Measurements from ENCODE around the gene AMIGO3. TPM values are rescaled to one million over a fixed set of nuclear protein-coding genes. Genes with fewer than 3 reads are reported as not detected.

The AMIGO3 gene
- total RNA-seq, 2 donors from 2014 or later, result 1.0 to 2.0 TPM

DNA sequence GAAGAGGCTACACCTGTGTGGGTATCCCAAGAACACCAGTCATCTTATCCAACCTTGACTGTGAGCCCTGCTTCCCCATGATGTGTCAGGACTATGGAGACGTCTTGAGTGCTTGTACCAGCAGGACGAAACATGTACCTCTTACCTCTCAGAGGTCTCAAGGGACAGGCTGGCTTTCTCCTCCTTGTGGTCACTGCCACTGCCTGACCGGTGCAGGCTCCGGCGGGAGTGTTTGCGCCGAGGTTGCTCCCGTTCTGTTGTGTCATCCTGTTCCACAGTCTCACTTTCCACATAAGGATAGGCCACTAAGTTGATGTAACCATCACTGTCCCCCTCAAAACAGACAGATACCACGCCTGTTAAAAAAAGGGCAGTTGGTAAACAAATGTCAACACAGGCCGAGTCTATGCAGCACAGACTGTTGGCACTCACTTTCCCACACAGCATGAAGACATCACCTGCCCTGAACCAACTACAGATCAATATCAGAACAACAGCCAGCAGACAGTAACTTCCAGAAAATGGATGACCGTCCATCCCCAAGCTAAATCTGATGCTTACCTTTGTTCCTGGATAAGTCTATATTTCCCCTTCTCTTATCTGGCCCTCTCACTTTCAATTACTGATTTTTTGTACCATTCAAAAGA, 18.7 kb upstream of the AMIGO3 start:
- Mint-ChIP-seq H3K27ac (peak overlapping the region in 1 of 2 donors; percentile 59), H3K36me3 (no peaks in the 10 kb centered on the region), H3K4me3 (no peak overlapping the region), H3K9me3 (no peaks in the 10 kb centered on the region), H3K27me3 (no peaks in the 10 kb centered on the region), H3K4me1 (ENCODE audit: low read depth in 2 of 2) (peaks cover 0 to 12% of the 10 kb centered on the region in 2 donors)
- DNase-seq (ENCODE audit: low spot score) (no peak), ATAC-seq (no peak)

DNA sequence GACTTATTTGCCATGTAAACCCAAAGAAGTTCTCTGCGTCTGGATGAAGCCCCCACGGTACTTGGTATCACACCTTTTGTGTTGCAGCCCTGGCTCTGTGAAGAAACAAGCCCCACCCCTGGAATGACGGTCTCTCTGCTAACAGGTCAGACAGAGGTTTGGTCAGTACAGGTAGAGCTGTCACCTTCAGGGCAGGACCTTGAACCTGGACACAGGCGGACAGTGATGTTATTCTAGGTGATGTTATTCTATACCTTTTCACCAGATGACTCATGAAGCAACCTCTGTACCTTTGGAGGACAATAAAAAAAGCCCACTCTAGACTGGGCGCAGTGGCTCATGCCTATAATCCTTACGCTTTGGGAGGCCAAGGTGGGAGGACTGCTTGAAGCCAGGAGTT, 15.3 kb upstream of the AMIGO3 start:
- no peaks in the 10 kb centered on the region for H3K27me3 Mint-ChIP-seq
- H3K4me3 Mint-ChIP-seq, result no peak overlapping the region
- H3K9me3 Mint-ChIP-seq, result no peaks in the 10 kb centered on the region
- peaks cover 0 to 7% of the 10 kb centered on the region in 2 donors for H3K4me1 Mint-ChIP-seq (ENCODE audit: low read depth in 2 of 2)
- ATAC-seq (no peak), DNase-seq (ENCODE audit: low spot score) (no peak)
- peaks cover 6% of the 10 kb centered on the region for H3K36me3 Mint-ChIP-seq
- no peak overlapping the region for H3K27ac Mint-ChIP-seq

DNA sequence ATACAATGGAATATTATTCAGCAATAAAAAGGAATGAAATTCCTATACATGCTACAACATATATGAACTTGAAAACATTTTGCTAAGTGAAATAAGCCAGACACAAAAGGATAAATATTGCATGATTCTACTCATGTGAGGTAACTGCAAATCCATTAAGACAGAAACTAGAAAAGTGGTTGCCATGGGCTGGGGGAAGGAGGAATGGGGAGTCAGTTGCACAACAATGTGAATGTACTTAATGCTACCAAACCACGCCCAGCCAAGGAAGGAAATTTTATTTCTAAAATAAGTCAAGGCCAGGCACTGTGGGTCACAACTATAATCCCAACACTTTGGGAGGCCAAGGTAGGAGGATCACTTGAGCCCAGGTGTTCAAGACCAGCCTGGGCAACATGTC, 14.1 kb upstream of the AMIGO3 start:
- Mint-ChIP-seq H3K4me1 (ENCODE audit: low read depth in 2 of 2) (peaks cover 0 to 5% of the 10 kb centered on the region in 2 donors), H3K9me3 (no peaks in the 10 kb centered on the region), H3K36me3 (peaks cover 6% of the 10 kb centered on the region), H3K4me3 (no peak overlapping the region), H3K27me3 (no peaks in the 10 kb centered on the region), H3K27ac (peak overlapping the region in 1 of 2 donors; percentile 7)
- no peak for ATAC-seq
- no peak for DNase-seq (ENCODE audit: low spot score)

DNA sequence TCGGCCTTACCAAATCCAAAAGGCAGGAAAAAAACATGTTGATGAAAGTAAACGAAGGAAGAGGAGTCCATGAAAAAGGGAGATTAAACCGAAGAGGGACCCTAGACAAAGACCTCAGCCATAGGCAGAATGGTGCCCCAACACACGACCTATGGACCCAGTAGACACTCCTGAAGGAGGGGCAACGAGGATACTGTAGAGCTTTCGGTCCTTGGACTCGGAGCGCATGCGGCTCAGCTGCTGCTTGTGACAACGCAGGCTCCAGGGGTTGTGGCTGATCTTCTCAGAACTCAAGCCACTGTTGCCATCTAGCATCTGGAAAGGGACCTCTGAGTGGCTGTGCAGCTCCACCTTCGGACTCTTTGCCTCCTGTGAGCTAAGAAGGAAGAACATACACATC, 13.1 kb upstream of the AMIGO3 start:
- H3K4me3 Mint-ChIP-seq, result no peak overlapping the region
- DNase-seq (ENCODE audit: low spot score), result no peak
- H3K36me3 Mint-ChIP-seq, result peaks cover 6% of the 10 kb centered on the region
- H3K27me3 Mint-ChIP-seq, result no peaks in the 10 kb centered on the region
- peaks cover 0 to 4% of the 10 kb centered on the region in 2 donors for H3K4me1 Mint-ChIP-seq (ENCODE audit: low read depth in 2 of 2)
- ATAC-seq, result no peak
- no peaks in the 10 kb centered on the region for H3K9me3 Mint-ChIP-seq
- no peak overlapping the region for H3K27ac Mint-ChIP-seq

DNA sequence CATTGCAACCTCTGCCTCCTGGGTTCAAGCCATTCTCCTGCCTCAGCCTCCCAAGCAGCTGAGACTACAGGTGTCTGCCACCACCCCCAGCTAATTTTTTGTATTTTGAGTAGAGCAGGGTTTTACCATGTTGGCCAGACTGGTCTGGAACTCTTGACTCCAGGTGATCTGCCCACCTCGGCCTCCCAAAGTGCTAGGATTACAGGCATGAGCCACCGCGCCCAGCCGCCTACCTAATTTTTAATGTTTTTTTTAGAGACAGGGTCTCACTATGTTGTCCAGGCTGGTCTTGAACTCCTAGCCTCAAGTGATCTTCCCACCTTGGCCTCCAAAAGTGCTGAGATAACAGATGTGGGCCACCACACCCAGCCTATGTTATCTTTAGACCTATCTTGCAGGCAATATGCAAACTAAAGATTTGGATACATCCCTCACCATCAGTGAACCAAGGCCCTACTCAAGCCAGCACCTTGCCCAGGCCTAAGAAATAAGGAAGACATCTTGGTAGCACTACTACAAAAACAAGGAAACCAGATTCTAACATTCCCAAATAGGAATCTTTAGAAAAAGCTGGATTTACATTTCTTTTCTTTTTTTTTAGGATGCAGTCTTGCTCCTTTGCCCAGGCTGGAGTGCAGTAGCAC, 10.6 kb upstream of the AMIGO3 start:
- Mint-ChIP-seq H3K4me3 (no peak overlapping the region), H3K27ac (no peak overlapping the region), H3K4me1 (ENCODE audit: low read depth in 2 of 2) (no peaks in the 10 kb centered on the region), H3K27me3 (no peaks in the 10 kb centered on the region), H3K36me3 (peaks cover 6% of the 10 kb centered on the region), H3K9me3 (no peaks in the 10 kb centered on the region)
- ATAC-seq (no peak), DNase-seq (ENCODE audit: low spot score) (no peak)

DNA sequence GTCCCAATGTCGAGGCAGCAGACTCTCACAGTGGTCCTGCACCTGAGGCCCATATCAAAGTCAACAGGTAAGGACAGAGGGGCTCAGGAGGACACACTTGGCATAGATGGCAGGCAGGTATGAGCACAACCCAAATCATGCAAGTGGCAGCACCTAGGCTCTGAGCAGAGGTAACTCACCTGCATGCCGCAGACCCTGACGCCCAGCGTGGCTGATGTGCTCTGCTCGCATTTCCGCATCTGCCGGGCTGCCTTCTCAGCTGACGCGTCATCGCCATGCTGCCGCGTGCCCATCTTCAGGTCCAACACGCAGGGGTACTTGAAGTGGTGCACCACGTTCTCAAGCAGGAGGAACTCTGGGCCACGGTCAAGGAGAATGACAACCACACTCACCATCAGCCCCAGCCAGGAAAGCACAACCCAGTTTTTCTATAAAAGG, 8.5 kb upstream of the AMIGO3 start:
- ATAC-seq (no peak), DNase-seq (ENCODE audit: low spot score) (no peak)
- no peak overlapping the region for H3K4me3 Mint-ChIP-seq
- H3K27ac Mint-ChIP-seq, result no peak overlapping the region
- peaks cover 4 to 5% of the 10 kb centered on the region in 2 donors for H3K4me1 Mint-ChIP-seq (ENCODE audit: low read depth in 2 of 2)
- no peaks in the 10 kb centered on the region for H3K9me3 Mint-ChIP-seq
- peaks cover 6% of the 10 kb centered on the region for H3K36me3 Mint-ChIP-seq
- H3K27me3 Mint-ChIP-seq, result no peaks in the 10 kb centered on the region

DNA sequence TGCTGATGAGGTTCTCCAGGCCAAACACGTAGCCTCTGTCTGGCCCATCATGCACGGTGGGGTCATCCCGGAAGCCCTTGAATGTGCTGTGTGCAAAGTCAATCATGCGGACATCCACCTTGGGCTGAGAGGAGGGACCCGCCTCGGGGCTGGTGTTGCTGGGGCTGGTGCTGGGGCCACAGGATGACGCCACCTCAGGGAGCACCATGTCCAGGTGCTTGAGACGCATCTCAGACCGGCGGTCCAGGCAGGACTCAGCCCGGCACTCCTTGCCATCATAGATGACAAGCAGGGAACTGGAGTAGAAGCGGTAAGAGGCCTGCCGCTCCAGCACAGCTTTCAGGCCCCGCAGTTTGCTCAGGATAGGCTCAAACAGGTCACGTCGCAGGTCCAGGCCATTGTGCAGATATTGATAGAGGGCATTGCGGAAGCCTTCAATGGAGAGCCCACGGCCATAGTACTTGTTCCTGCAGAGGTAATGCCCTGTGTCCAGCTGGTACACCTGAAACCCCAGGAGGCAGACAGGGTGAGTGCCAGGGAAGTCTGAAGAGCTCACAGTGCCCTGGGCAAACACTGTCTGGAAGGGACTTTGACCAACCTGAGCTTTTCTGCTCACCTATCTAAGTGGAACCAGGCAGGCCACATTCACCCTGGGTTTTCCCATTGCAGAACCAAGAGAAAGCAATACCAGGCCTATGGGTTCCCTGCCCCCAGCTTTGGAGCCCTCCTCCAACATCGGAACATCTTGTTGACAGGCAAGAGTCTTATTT, 7.9 kb upstream of the AMIGO3 start:
- Mint-ChIP-seq H3K27me3 (no peaks in the 10 kb centered on the region), H3K27ac (no peak overlapping the region), H3K4me3 (no peak overlapping the region), H3K4me1 (ENCODE audit: low read depth in 2 of 2) (peaks cover 9% of the 10 kb centered on the region in 2 donors), H3K9me3 (no peaks in the 10 kb centered on the region), H3K36me3 (peaks cover 6% of the 10 kb centered on the region)
- ATAC-seq (no peak), DNase-seq (ENCODE audit: low spot score) (no peak)

DNA sequence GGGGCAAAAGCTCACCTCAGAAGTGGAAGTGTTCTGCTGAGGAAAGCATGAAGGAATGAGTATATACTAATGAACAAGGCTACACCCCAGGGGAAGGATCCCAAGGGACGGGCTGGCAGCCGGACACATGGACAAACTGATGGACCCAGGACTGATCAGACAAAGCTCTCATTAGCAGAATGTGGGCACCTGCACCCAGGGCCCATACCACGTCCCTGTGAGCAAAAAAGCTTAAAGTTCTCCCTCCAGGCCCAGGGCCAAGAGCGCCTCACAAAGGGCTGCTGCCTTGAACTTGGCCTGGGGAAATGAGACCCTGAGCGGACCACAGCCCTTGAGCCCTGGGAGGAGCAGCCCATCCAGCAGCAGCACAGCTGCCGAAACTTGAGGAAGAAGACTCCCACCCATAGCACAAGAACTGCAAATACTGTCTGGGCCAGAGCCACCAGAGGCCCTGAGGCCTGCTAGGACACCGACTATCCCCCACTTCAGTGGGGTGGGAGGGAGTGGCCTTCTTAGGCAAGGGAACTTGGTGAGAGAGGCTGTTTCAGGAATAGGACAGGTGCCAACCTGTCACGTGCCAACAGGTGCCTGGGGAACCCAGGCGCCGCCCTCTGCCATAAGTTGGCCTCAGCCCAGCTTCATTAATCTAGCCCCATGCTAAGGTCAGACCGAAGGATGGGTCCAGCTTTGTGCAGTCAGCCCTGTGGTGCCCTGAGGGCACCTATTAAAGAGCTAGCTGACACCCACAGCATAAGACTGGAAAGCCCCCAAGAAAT, 6.6 kb upstream of the AMIGO3 start:
- peaks cover 13 to 14% of the 10 kb centered on the region in 2 donors for H3K4me1 Mint-ChIP-seq (ENCODE audit: low read depth in 2 of 2)
- no peak overlapping the region for H3K4me3 Mint-ChIP-seq
- no peak for ATAC-seq

DNA sequence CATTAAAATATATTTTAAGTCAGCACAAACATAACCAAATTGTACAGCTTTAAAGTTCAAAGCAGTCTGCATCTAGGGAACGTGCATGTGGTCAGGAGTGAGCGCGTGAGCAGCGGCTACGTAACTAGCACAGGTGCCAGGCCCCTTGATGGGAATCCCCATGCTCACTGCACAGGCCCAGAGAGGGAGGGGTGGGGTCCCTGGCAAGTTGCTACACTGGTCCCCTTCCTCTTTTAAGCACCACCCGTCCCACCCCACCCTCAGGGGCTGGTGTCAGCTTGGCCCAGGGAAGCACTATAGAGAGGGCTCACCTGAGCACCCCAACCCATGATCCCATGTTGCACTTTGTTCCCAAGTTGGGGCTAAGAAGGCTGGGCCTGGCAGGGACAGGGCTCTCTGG, 5.1 kb upstream of the AMIGO3 start:
- H3K9me3 Mint-ChIP-seq, result no peaks in the 10 kb centered on the region
- DNase-seq (ENCODE audit: low spot score) (no peak), ATAC-seq (no peak)
- H3K4me3 Mint-ChIP-seq, result peak overlapping the region; percentile 89
- H3K27ac Mint-ChIP-seq, result peak overlapping the region; percentile 93 to 97
- no peaks in the 10 kb centered on the region for H3K36me3 Mint-ChIP-seq
- no peaks in the 10 kb centered on the region for H3K27me3 Mint-ChIP-seq
- H3K4me1 Mint-ChIP-seq (ENCODE audit: low read depth in 2 of 2), result peaks cover 19 to 27% of the 10 kb centered on the region in 2 donors

More for the DNA sequence above, 6.6 kb upstream of the AMIGO3 start:
- no peaks in the 10 kb centered on the region for H3K27me3 Mint-ChIP-seq
- no peak for DNase-seq (ENCODE audit: low spot score)
- H3K9me3 Mint-ChIP-seq, result no peaks in the 10 kb centered on the region
- peak overlapping the region in 1 of 2 donors; percentile 78 for H3K27ac Mint-ChIP-seq
- peaks cover 3% of the 10 kb centered on the region for H3K36me3 Mint-ChIP-seq

- Mint-ChIP-seq H3K9me3 (no peaks in the 10 kb centered on the region), H3K4me1 (ENCODE audit: low read depth in 2 of 2) (peaks cover 23 to 33% of the 10 kb centered on the region in 2 donors), H3K27me3 (no peaks in the 10 kb centered on the region), H3K36me3 (no peaks in the 10 kb centered on the region), H3K27ac (peak within 1 kb of the TSS; percentile 93 to 97), H3K4me3 (peak within 1 kb of the TSS; percentile 89)
- peak; percentile 92 to 94 for ATAC-seq
- DNase-seq (ENCODE audit: low spot score), result peak; percentile 98
Measured at GRCh38 chr3:49723628-49724551, 4.4 kb upstream of the AMIGO3 start, which contains the start of gene GMPPB. GMPPB (minus strand) TSS chr3:49723951; CDS start chr3:49723726, 225 bp downstream.

DNA sequence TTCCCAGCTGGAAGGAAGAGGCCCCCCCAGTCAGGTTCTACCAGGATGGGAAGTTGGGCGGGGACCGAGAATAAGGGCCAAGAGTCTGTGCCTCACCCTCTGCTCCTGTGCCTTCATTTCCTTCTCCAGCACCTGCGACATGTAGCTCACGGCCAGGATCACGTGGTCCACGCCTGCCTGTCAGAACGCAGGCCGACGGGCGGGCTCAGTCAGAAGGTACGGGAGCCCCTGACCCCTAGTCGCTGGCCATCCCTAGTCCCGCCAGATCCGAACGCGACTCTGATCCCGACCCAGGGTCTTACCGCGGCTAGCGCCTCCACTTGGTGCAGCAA, 3.8 kb upstream of the AMIGO3 start:
- H3K27ac Mint-ChIP-seq, result peak overlapping the region; percentile 93 to 97
- no peaks in the 10 kb centered on the region for H3K9me3 Mint-ChIP-seq
- H3K36me3 Mint-ChIP-seq, result no peaks in the 10 kb centered on the region
- H3K4me3 Mint-ChIP-seq, result peak overlapping the region; percentile 89
- ATAC-seq, result peak; percentile 16 to 41
- peak; percentile 79 for DNase-seq (ENCODE audit: low spot score)
- H3K4me1 Mint-ChIP-seq (ENCODE audit: low read depth in 2 of 2), result peaks cover 29 to 38% of the 10 kb centered on the region in 2 donors
- no peaks in the 10 kb centered on the region for H3K27me3 Mint-ChIP-seq

DNA sequence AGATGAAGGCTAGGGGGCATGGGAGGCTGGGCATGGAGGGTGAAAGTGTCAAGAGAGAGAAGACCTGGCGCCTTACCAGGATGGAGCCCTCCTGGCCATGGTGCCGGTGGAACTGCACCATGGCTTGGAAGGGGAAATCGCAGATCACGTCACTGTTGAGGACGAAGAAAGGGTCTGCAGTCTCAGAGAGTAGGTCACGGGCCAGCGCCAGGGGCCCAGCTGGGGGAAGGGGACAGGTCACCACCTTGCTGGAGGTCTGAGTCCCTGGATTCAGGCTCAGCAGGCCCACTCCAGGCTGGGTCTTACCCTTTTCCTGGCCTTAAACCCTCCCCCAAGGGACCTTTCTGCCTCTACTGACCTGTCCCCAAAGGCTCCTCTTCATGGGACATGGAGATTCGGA, 3.4 kb upstream of the AMIGO3 start:
- no peaks in the 10 kb centered on the region for H3K27me3 Mint-ChIP-seq
- no peaks in the 10 kb centered on the region for H3K9me3 Mint-ChIP-seq
- no peaks in the 10 kb centered on the region for H3K36me3 Mint-ChIP-seq
- peak overlapping the region; percentile 93 to 97 for H3K27ac Mint-ChIP-seq
- peak overlapping the region; percentile 89 for H3K4me3 Mint-ChIP-seq
- peaks cover 29 to 38% of the 10 kb centered on the region in 2 donors for H3K4me1 Mint-ChIP-seq (ENCODE audit: low read depth in 2 of 2)
- DNase-seq (ENCODE audit: low spot score) (no peak), ATAC-seq (no peak)

Data from natural killer cell treated with Interleukin-12 subunit alpha and Interleukin-12 subunit beta and Interleukin-15 and Interleukin-18, amount 100 ng/mL, for 72 hours (primary cell).